Measurements from ENCODE around the gene IREB2.

DNA sequence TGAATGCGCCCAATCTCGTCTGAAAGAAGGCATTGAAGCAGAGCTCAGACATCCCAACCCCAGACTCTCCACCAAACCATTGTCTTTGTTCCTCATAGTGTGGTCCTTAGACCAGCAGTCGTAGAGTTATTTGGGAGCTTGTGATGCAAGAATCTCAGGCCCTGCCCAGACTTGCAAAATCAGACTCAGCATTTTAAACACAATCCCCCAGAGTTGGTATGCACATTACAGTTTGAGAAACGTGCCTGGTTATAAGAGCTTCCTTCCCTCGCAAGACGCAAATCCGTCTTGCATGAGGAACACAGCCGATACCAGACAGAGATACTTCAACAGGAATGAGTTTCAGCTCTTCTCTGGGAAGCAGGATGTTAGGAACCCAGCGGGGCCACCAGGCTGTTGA lies 38.9 kb upstream of the IREB2 start:
- TF ChIP-seq CTCF (conservative IDR thresholded peaks at IDR 0.05; ENCODE audit: low read depth, low read length) (no peak), EZH2 (IDR thresholded peaks at IDR 0.05; ENCODE audit: borderline replicate concordance, low read depth, low read length, poor library complexity, severe bottlenecking) (no peak)
